HG02884 (cell line): Measurements from ENCODE around the gene FERMT3.
A peak's percentile ranks its signal among the peaks of the same experiment; 100 is the strongest.

ENCODE experiments used
- ATAC-seq: cut with Tn5 transposase; IDR thresholded peaks from one replicate; pipeline ENCODE4 v1.9.1; 2021; ENCODE audit warnings: mild to moderate bottlenecking, moderate library complexity; ENCODE audit not compliant: unreplicated experiment

FERMT3 gene

GRCh38 chr11:64262271-64263002, 55.9 kb downstream of the FERMT3 start:
- ATAC-seq: no peak

GRCh38 chr11:64263021-64263946, 56.8 kb downstream of the FERMT3 start:
- no peak for ATAC-seq

GRCh38 chr11:64263947-64264317, 57.4 kb downstream of the FERMT3 start:
- ATAC-seq: no peak

- no peak for ATAC-seq
These were observed 57.9 kb downstream of the FERMT3 start for GRCh38 chr11:64264371-64264852.

- no peak for ATAC-seq
These were observed 58.9 kb downstream of the FERMT3 start for GRCh38 chr11:64265176-64266160.

GRCh38 chr11:64266339-64266738, 59.8 kb downstream of the FERMT3 start:
- no peak for ATAC-seq

- no peak for ATAC-seq
These were observed 60.9 kb downstream of the FERMT3 start for GRCh38 chr11:64267207-64267945.

- no peak for ATAC-seq
These were observed 61.7 kb downstream of the FERMT3 start for GRCh38 chr11:64268025-64268892.

GRCh38 chr11:64268893-64269539, 62.5 kb downstream of the FERMT3 start:
- no peak for ATAC-seq

GRCh38 chr11:64269540-64270220, 63.2 kb downstream of the FERMT3 start:
- ATAC-seq: peak; percentile 60
